Glutamatergic neuron (in vitro differentiated cells): ENCODE data around the gene MPL. TPM values are rescaled to one million over a fixed set of nuclear protein-coding genes. Genes with fewer than 3 reads are reported as not detected.

Experiments used
- DNase-seq: peaks from one replicate; pipeline ENCODE4 v3.0.0; 2022
- H3K27ac Mint-ChIP-seq: one replicate; pipeline ENCODE4 v1.8.0; 2020; ENCODE audit warnings: mild to moderate bottlenecking, mixed read lengths, inconsistent platforms; ENCODE audit not compliant: unreplicated experiment
- H3K27me3 Mint-ChIP-seq: one replicate; pipeline ENCODE4 v1.8.0; 2020; ENCODE audit warnings: mild to moderate bottlenecking, moderate library complexity, mixed read lengths, inconsistent platforms; ENCODE audit not compliant: unreplicated experiment
- H3K36me3 Mint-ChIP-seq: one replicate; pipeline ENCODE4 v1.8.0; 2020; ENCODE audit warnings: mild to moderate bottlenecking, mixed read lengths, inconsistent platforms; ENCODE audit not compliant: unreplicated experiment
- H3K4me1 Mint-ChIP-seq: one replicate; pipeline ENCODE4 v1.8.0; 2020; ENCODE audit warnings: mild to moderate bottlenecking, low read depth, mixed read lengths, inconsistent platforms; ENCODE audit not compliant: unreplicated experiment
- H3K4me3 Mint-ChIP-seq: one replicate; pipeline ENCODE4 v1.8.0; 2020; ENCODE audit warnings: mild to moderate bottlenecking, mixed read lengths, inconsistent platforms; ENCODE audit not compliant: unreplicated experiment
- H3K9me3 Mint-ChIP-seq: one replicate; pipeline ENCODE4 v1.8.0; 2020; ENCODE audit warnings: mild to moderate bottlenecking, moderate library complexity, mixed read lengths, inconsistent platforms; ENCODE audit not compliant: unreplicated experiment
- CTCF ChIP-seq: fragments of 200-600 bp; sonication (generic); IDR thresholded peaks from one replicate; pipeline ENCODE4 v1.5.0; 2021; ENCODE audit not compliant: partially characterized antibody, unreplicated experiment
- total RNA-seq: library from RNA; stranded (reverse); fragmentation: NEBNext Ultra II Directional; extraction: Animal tissue kit (Norgen Biotek cat#: 25700); gene quantifications from one replicate; pipeline ENCODE4 v1.2.1, GENCODE V29; 2021; ENCODE audit not compliant: unreplicated experiment

MPL gene
- total RNA-seq, 1 donor from 2014 or later = not detected

- no peak for TF ChIP-seq CTCF
- peaks cover 6% of the 10 kb centered on the region for H3K36me3 Mint-ChIP-seq
- peak overlapping the region; percentile 38 for H3K27ac Mint-ChIP-seq
- peaks cover 7% of the 10 kb centered on the region for H3K9me3 Mint-ChIP-seq
- peaks cover 5% of the 10 kb centered on the region for H3K27me3 Mint-ChIP-seq
- no peak for DNase-seq
- H3K4me1 Mint-ChIP-seq = peaks cover 14% of the 10 kb centered on the region
- H3K4me3 Mint-ChIP-seq = no peak overlapping the region
Observed at GRCh38 chr1:43363935-43364525, 26.4 kb downstream of the MPL start.

GRCh38 chr1:43365678-43366077 lies 28.1 kb downstream of the MPL start:
- peaks cover 6% of the 10 kb centered on the region for H3K36me3 Mint-ChIP-seq
- peaks cover 5% of the 10 kb centered on the region for H3K27me3 Mint-ChIP-seq
- DNase-seq = no peak

GRCh38 chr1:43366179-43366578 lies 28.6 kb downstream of the MPL start:
- TF ChIP-seq CTCF = no peak
- H3K36me3 Mint-ChIP-seq = peaks cover 6% of the 10 kb centered on the region
- H3K27me3 Mint-ChIP-seq = peaks cover 5% of the 10 kb centered on the region
- H3K4me1 Mint-ChIP-seq = peaks cover 8% of the 10 kb centered on the region
- peaks cover 6% of the 10 kb centered on the region for H3K9me3 Mint-ChIP-seq
- H3K4me3 Mint-ChIP-seq = peak overlapping the region; percentile 65
- DNase-seq = no peak
- no peak overlapping the region for H3K27ac Mint-ChIP-seq

More at GRCh38 chr1:43365678-43366077, 28.1 kb downstream of the MPL start:
- Mint-ChIP-seq H3K4me3 (peak overlapping the region; percentile 65), H3K4me1 (peaks cover 8% of the 10 kb centered on the region), H3K27ac (no peak overlapping the region), H3K9me3 (peaks cover 7% of the 10 kb centered on the region)
- no peak for TF ChIP-seq CTCF

- no peak for TF ChIP-seq CTCF
- Mint-ChIP-seq H3K27me3 (peaks cover 5% of the 10 kb centered on the region), H3K4me1 (peaks cover 5% of the 10 kb centered on the region), H3K27ac (no peak overlapping the region), H3K9me3 (peaks cover 4% of the 10 kb centered on the region), H3K36me3 (peaks cover 6% of the 10 kb centered on the region), H3K4me3 (peak overlapping the region; percentile 87)
- no peak for DNase-seq
Observed at GRCh38 chr1:43366601-43367025, 29.0 kb downstream of the MPL start.

GRCh38 chr1:43367026-43367903 lies 29.6 kb downstream of the MPL start:
- peak overlapping the region; percentile 87 for H3K4me3 Mint-ChIP-seq
- H3K4me1 Mint-ChIP-seq = peaks cover 5% of the 10 kb centered on the region
- peak overlapping the region; percentile 12 for H3K27ac Mint-ChIP-seq
- no peak for TF ChIP-seq CTCF
- peaks cover 5% of the 10 kb centered on the region for H3K27me3 Mint-ChIP-seq
- H3K9me3 Mint-ChIP-seq = peaks cover 4% of the 10 kb centered on the region
- peaks cover 6% of the 10 kb centered on the region for H3K36me3 Mint-ChIP-seq
- peak; percentile 32 for DNase-seq
